HUES48 (cell line): ENCODE results near the gene SMARCB1.

Experiments
- H3K27ac ChIP-seq: one replicate; pipeline ENCODE4 v1.7.0; 2013; ENCODE audit warnings: low read depth, low read length, inconsistent platforms
- H3K27me3 ChIP-seq: 2 replicates; pipeline ENCODE4 v1.6.1; 2013; ENCODE audit warnings: mild to moderate bottlenecking, low read length; ENCODE audit not compliant: control insufficient read depth, insufficient read depth
- H3K36me3 ChIP-seq: 2 replicates; pipeline ENCODE4 v1.6.1; 2013; ENCODE audit warnings: low read length; ENCODE audit not compliant: control insufficient read depth, insufficient read depth
- H3K4me1 ChIP-seq: 2 replicates; pipeline ENCODE4 v1.6.1; 2013; ENCODE audit warnings: mild to moderate bottlenecking, low read length; ENCODE audit not compliant: control insufficient read depth, insufficient read depth
- H3K4me3 ChIP-seq: 2 replicates; pipeline ENCODE4 v1.5.1; 2013; ENCODE audit warnings: mild to moderate bottlenecking, low read depth, low read length
- H3K9ac ChIP-seq: 2 replicates; pipeline ENCODE4 v1.6.1; 2013; ENCODE audit warnings: mild to moderate bottlenecking, low read depth, low read length, moderate library complexity
- H3K9me3 ChIP-seq: 2 replicates; pipeline ENCODE4 v1.6.1; 2013; ENCODE audit warnings: low read length; ENCODE audit not compliant: control insufficient read depth, insufficient read depth

Gene SMARCB1

GRCh38 chr22:23762842-23763578 is 23.8 kb upstream of the SMARCB1 start, which contains the start of gene C22orf15:
TSS of gene C22orf15 (plus strand) at chr22:23762990. CDS start at chr22:23763307, 317 bp downstream.
- peak within 1 kb of the TSS; percentile 42 for H3K27ac ChIP-seq

GRCh38 chr22:23763579-23763945 is 23.2 kb upstream of the SMARCB1 start:
- Histone ChIP-seq H3K36me3 (peaks cover 12% of the 10 kb centered on the region), H3K4me1 (peaks cover 21% of the 10 kb centered on the region), H3K27ac (peak overlapping the region; percentile 42), H3K9me3 (no peaks in the 10 kb centered on the region), H3K4me3 (no peak overlapping the region), H3K27me3 (no peaks in the 10 kb centered on the region), H3K9ac (no peak overlapping the region)

More at GRCh38 chr22:23762842-23763578, 23.8 kb upstream of the SMARCB1 start, which contains the start of gene C22orf15:
- H3K9ac ChIP-seq: no peak within 1 kb of the TSS
- H3K36me3 ChIP-seq: peaks cover 12% of the 10 kb centered on the region
- H3K4me1 ChIP-seq: peaks cover 21% of the 10 kb centered on the region
- no peaks in the 10 kb centered on the region for H3K27me3 ChIP-seq
- no peak within 1 kb of the TSS for H3K4me3 ChIP-seq
- no peaks in the 10 kb centered on the region for H3K9me3 ChIP-seq

GRCh38 chr22:23763954-23764353 is 22.8 kb upstream of the SMARCB1 start:
- Histone ChIP-seq H3K36me3 (peaks cover 12% of the 10 kb centered on the region), H3K4me3 (no peak overlapping the region), H3K9ac (no peak overlapping the region), H3K27ac (no peak overlapping the region), H3K4me1 (peaks cover 21% of the 10 kb centered on the region), H3K27me3 (peaks cover under 1% of the 10 kb centered on the region; the same call in 1 of the 2 replicates), H3K9me3 (no peaks in the 10 kb centered on the region)

GRCh38 chr22:23764899-23765881 is 21.6 kb upstream of the SMARCB1 start:
- no peak overlapping the region for H3K4me3 ChIP-seq
- peaks cover 12% of the 10 kb centered on the region for H3K36me3 ChIP-seq
- H3K4me1 ChIP-seq: peaks cover 21% of the 10 kb centered on the region
- no peak overlapping the region for H3K9ac ChIP-seq
- no peaks in the 10 kb centered on the region for H3K9me3 ChIP-seq
- H3K27ac ChIP-seq: no peak overlapping the region
- H3K27me3 ChIP-seq: peaks cover 9% of the 10 kb centered on the region

- H3K36me3 ChIP-seq: peaks cover 12% of the 10 kb centered on the region
- peaks cover 25% of the 10 kb centered on the region for H3K4me1 ChIP-seq
- peak overlapping the region; percentile 82 for H3K4me3 ChIP-seq
- H3K9ac ChIP-seq: peak overlapping the region; percentile 33
- H3K27ac ChIP-seq: peak overlapping the region; percentile 83
- H3K27me3 ChIP-seq: peaks cover 9% of the 10 kb centered on the region
- H3K9me3 ChIP-seq: no peaks in the 10 kb centered on the region
Measured at GRCh38 chr22:23767303-23767672, 19.5 kb upstream of the SMARCB1 start.

GRCh38 chr22:23767673-23768548 is 18.9 kb upstream of the SMARCB1 start, which contains the start of gene CHCHD10:
TSS of gene CHCHD10 (minus strand) at chr22:23767972. CDS start at chr22:23767874, 98 bp downstream.
- peak within 1 kb of the TSS; percentile 70 for H3K9ac ChIP-seq
- peak within 1 kb of the TSS; percentile 82 for H3K4me3 ChIP-seq
- no peaks in the 10 kb centered on the region for H3K9me3 ChIP-seq
- H3K27ac ChIP-seq: peak within 1 kb of the TSS; percentile 83
- H3K4me1 ChIP-seq: peaks cover 21% of the 10 kb centered on the region
- H3K27me3 ChIP-seq: peaks cover 9% of the 10 kb centered on the region
- peaks cover 12% of the 10 kb centered on the region for H3K36me3 ChIP-seq

GRCh38 chr22:23769321-23769965 is 17.3 kb upstream of the SMARCB1 start:
- Histone ChIP-seq H3K27ac (no peak overlapping the region), H3K9me3 (no peaks in the 10 kb centered on the region), H3K4me3 (no peak overlapping the region), H3K36me3 (peaks cover 12% of the 10 kb centered on the region), H3K4me1 (peaks cover 10% of the 10 kb centered on the region), H3K27me3 (peaks cover 24% of the 10 kb centered on the region), H3K9ac (no peak overlapping the region)

- Histone ChIP-seq H3K27ac (no peak overlapping the region), H3K4me3 (peak overlapping the region; percentile 66), H3K27me3 (peaks cover 26% of the 10 kb centered on the region), H3K9me3 (no peaks in the 10 kb centered on the region), H3K9ac (peak overlapping the region; percentile 37; the same call in 1 of the 2 replicates), H3K4me1 (peaks cover 6% of the 10 kb centered on the region), H3K36me3 (no peaks in the 10 kb centered on the region)
Measured at GRCh38 chr22:23772315-23772648, 14.5 kb upstream of the SMARCB1 start.

GRCh38 chr22:23772649-23773473 is 13.9 kb upstream of the SMARCB1 start, which contains the start of gene MMP11:
TSS of gene MMP11 (plus strand) at chr22:23772849. CDS start at chr22:23772871, 22 bp downstream.
- Histone ChIP-seq H3K4me1 (peaks cover 6% of the 10 kb centered on the region), H3K36me3 (no peaks in the 10 kb centered on the region), H3K27ac (no peak within 1 kb of the TSS), H3K9me3 (no peaks in the 10 kb centered on the region), H3K9ac (peak within 1 kb of the TSS; percentile 37; the same call in 1 of the 2 replicates), H3K27me3 (peaks cover 26% of the 10 kb centered on the region), H3K4me3 (peak within 1 kb of the TSS; percentile 66)
